ENCODE results near the gene EGR2. TPM values are rescaled to one million over a fixed set of nuclear protein-coding genes. Genes with fewer than 3 reads are reported as not detected.

The EGR2 gene
- polyA plus RNA-seq, 1 of the 3 experiments (the other 2 are of a cell fraction): 0.25 TPM

- H2AFZ ChIP-seq (ENCODE audit: low read depth): no peak overlapping the region
- H3K79me2 ChIP-seq (ENCODE audit: insufficient read depth): no peaks in the 10 kb centered on the region
- no peaks in the 10 kb centered on the region for H3K27me3 ChIP-seq (ENCODE audit: insufficient read depth)
- no peaks in the 10 kb centered on the region for H3K9me2 ChIP-seq
- H3K4me3 ChIP-seq (ENCODE audit: low read depth in 2 of 2, low read length in 1 of 2): no peak overlapping the region
- no peak overlapping the region for H3K9ac ChIP-seq
- H3K9me3 ChIP-seq: 0 out of 2 replicates have a peak, but pooled peaks cover 3% of the 10 kb centered on the region
- H3F3A ChIP-seq (replicated peaks; ENCODE audit: insufficient read depth): peaks cover 6% of the 10 kb centered on the region
- no peaks in the 10 kb centered on the region for H4K20me1 ChIP-seq (ENCODE audit: insufficient read depth)
- 0 out of 4 replicates have a peak overlapping the region, but pooled peaks of 1 of the 2 experiments have one; percentile 17 for H3K27ac ChIP-seq (ENCODE audit: low read depth in 2 of 2, low read length in 1 of 2)
- CTCF ChIA-PET: interaction anchor here (0.6 to 1.4 kb wide), 3 partner anchors 13 to 253 kb away, joined by 4 to 6 read pairs (median 4); no protein-coding TSS in a partner anchor
- no peak overlapping the region; the same call in 1 of the 2 replicates for H3K4me2 ChIP-seq
- H3K4me1 ChIP-seq (ENCODE audit: control insufficient read depth in 1 of 2, insufficient read depth in 2 of 2, low read depth in 1 of 2, low read length in 1 of 2): no peaks in the 10 kb centered on the region; a peak in 1 of 4 replicates
- no peak for DNase-seq
- WGBS (ENCODE audit: low lambda C conversion rate): 5% methylated on average over 2 of the region's 2 CpGs
- no peaks in the 10 kb centered on the region for H3K36me3 ChIP-seq (replicated peaks in 1 of 2; ENCODE audit: control insufficient read depth in 1 of 2, insufficient read depth in 2 of 2, low read length in 1 of 2)
- TF ChIP-seq JUND (IDR thresholded peaks at IDR 0.05): peak; percentile 80
- peak; percentile 40; the same call in 1 of the 2 replicates for TF ChIP-seq NFIC (IDR thresholded peaks at IDR 0.05; ENCODE audit: borderline replicate concordance)
- TF ChIP-seq TCF12 (IDR thresholded peaks at IDR 0.05): peak; percentile 62; the same call in 1 of the 2 replicates
- no peak for TF ChIP-seq GATA2 (CRISPR knock-in tag; IDR thresholded peaks at IDR 0.05)
- no peak for TF ChIP-seq RFX5 (IDR thresholded peaks at IDR 0.05; ENCODE audit: low read length)
- no peak for TF ChIP-seq NRF1 (IDR thresholded peaks at IDR 0.05; ENCODE audit: low read depth, low read length)
- no peak for TF ChIP-seq POLR2AphosphoS5 (IDR thresholded peaks at IDR 0.05; ENCODE audit: low read depth, low read length)
- no peak for TF ChIP-seq RXRA (IDR thresholded peaks at IDR 0.05; ENCODE audit: borderline replicate concordance, low read depth)
- peak; percentile 33; the same call in 1 of the 2 replicates for TF ChIP-seq TEAD4 (IDR thresholded peaks at IDR 0.05; ENCODE audit: borderline replicate concordance, insufficient read depth)
- TF ChIP-seq PBX3 (IDR thresholded peaks at IDR 0.05): peak; percentile 75
- peak; percentile 79 for TF ChIP-seq FOSL2 (IDR thresholded peaks at IDR 0.05; ENCODE audit: borderline replicate concordance, low read depth)
- POLR2A ChIA-PET: no interaction called here
These were observed 15.2 kb upstream of the EGR2 start for GRCh38 chr10:62831346-62831745.

- no peaks in the 10 kb centered on the region for H3K79me2 ChIP-seq (ENCODE audit: insufficient read depth)
- no peaks in the 10 kb centered on the region for H4K20me1 ChIP-seq (ENCODE audit: insufficient read depth)
- CTCF ChIA-PET: interaction anchor here (0.6 to 1.5 kb wide), 4 partner anchors 12 to 252 kb away, joined by 3 to 6 read pairs (median 4); no protein-coding TSS in a partner anchor
- H3K9me3 ChIP-seq: 0 out of 2 replicates have a peak, but pooled peaks cover 3% of the 10 kb centered on the region
- POLR2A ChIA-PET: no interaction called here
- H3K4me3 ChIP-seq (ENCODE audit: low read depth in 2 of 2, low read length in 1 of 2): no peak overlapping the region
- 38% methylated on average over 2 of the region's 4 CpGs for WGBS (ENCODE audit: low lambda C conversion rate)
- H3K27ac ChIP-seq (ENCODE audit: low read depth in 2 of 2, low read length in 1 of 2): 0 out of 4 replicates have a peak overlapping the region, but pooled peaks of 1 of the 2 experiments have one; percentile 17
- H3K27me3 ChIP-seq (ENCODE audit: insufficient read depth): no peaks in the 10 kb centered on the region
- TF ChIP-seq CTCF (IDR thresholded peaks at IDR 0.05) (no peak), SIN3A (IDR thresholded peaks at IDR 0.05; ENCODE audit: borderline replicate concordance, low read depth, low read length) (no peak), FOXM1 (IDR thresholded peaks at IDR 0.05; ENCODE audit: low read depth) (no peak), CHD2 (IDR thresholded peaks at IDR 0.05; ENCODE audit: low read length, partially characterized antibody) (no peak)
- H3K4me1 ChIP-seq (ENCODE audit: control insufficient read depth in 1 of 2, insufficient read depth in 2 of 2, low read depth in 1 of 2, low read length in 1 of 2): no peaks in the 10 kb centered on the region; a peak in 1 of 4 replicates
- no peak overlapping the region for H3K9ac ChIP-seq
- H2AFZ ChIP-seq (ENCODE audit: low read depth): no peak overlapping the region
- no peak overlapping the region for H3K4me2 ChIP-seq
- no peaks in the 10 kb centered on the region for H3K36me3 ChIP-seq (replicated peaks in 1 of 2; ENCODE audit: control insufficient read depth in 1 of 2, insufficient read depth in 2 of 2, low read length in 1 of 2)
- no peak for DNase-seq
- H3K9me2 ChIP-seq: no peaks in the 10 kb centered on the region
- H3F3A ChIP-seq (replicated peaks; ENCODE audit: insufficient read depth): peaks cover 6% of the 10 kb centered on the region
These were observed 14.5 kb upstream of the EGR2 start for GRCh38 chr10:62830679-62831078.

All from SK-N-SH (cell line).